Activated naive CD4-positive, alpha-beta T cell treated with anti-CD3 and anti-CD28 coated beads for 36 hours (primary cell): ENCODE results near the gene JMJD6. TPM values are rescaled to one million over a fixed set of nuclear protein-coding genes. Genes with fewer than 3 reads are reported as not detected.

Source experiments
- CTCF ChIA-PET: fragments of 350-600 bp; sonication (Branson Sonifier 250); formaldehyde crosslinking; loops from one replicate; lab custom pipeline; 2021; ENCODE audit warnings: antibody characterized with exemption; lab: Charles Lee
- DNase-seq: peaks from one replicate; pipeline ENCODE4 v3.0.0-alpha.2; 2020
- H3K27ac Mint-ChIP-seq: one replicate; pipeline ENCODE4 v1.8.0; 2021; ENCODE audit warnings: mild to moderate bottlenecking, mixed read lengths
- H3K27me3 Mint-ChIP-seq: one replicate; pipeline ENCODE4 v1.8.0; 2021; ENCODE audit warnings: low read depth, mixed read lengths
- H3K36me3 Mint-ChIP-seq: one replicate; pipeline ENCODE4 v1.8.0; 2021; ENCODE audit warnings: low read depth, mixed read lengths
- H3K4me1 Mint-ChIP-seq: one replicate; pipeline ENCODE4 v1.8.0; 2021; ENCODE audit warnings: low read depth, mixed read lengths
- H3K4me3 Mint-ChIP-seq: one replicate; pipeline ENCODE4 v1.8.0; 2021; ENCODE audit warnings: mild to moderate bottlenecking, moderate library complexity, mixed read lengths
- H3K9me3 Mint-ChIP-seq: one replicate; pipeline ENCODE4 v1.8.0; 2021; ENCODE audit warnings: mixed read lengths
- intact Hi-C: fragments of 100-400 bp; cut with micrococcal nuclease; formaldehyde crosslinking; loops from one replicate; pipeline ENCODE4 v1.15.1; 2023
- microRNA-seq: library from miRNA; unstranded; fragments of <30 nt; microRNA quantifications from one replicate; pipeline ENCODE4 v1.2.0, GENCODE V29; 2022; ENCODE audit warnings: borderline microRNAs expressed, borderline replicate concordance
- total RNA-seq, 2 experiments: library from RNA; stranded (reverse); gene quantifications; one replicate each; pipeline ENCODE4 v1.2.3, GENCODE V29; 2021

Gene JMJD6
- total RNA-seq, 2 experiments from 2014 or later, result 33.0 to 33.6 TPM

DNA sequence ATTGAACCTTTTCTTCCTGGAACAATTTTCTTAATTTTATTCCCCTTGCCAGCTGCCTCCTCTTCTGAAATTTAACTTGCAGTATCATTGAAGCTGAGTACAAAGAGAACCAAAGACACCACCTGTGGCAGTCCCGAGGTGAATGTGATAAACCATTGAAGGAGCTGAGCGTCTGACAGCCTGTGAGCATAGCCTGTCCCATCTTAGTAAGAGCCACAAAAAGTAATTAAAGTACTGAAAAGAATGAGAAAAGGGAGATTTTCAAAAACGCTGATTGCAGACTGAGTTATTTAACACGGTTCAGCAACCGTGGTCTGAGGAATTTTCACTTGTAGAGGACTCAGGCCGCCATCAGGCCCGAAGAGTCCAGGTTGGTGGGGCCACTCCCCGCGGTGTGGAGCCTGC is 55.7 kb downstream of the JMJD6 start:
- H3K27me3 Mint-ChIP-seq, result no peaks in the 10 kb centered on the region
- H3K27ac Mint-ChIP-seq, result peak overlapping the region; percentile 92
- H3K4me1 Mint-ChIP-seq, result peaks cover 29% of the 10 kb centered on the region
- peak overlapping the region; percentile 93 for H3K4me3 Mint-ChIP-seq
- H3K9me3 Mint-ChIP-seq, result no peaks in the 10 kb centered on the region
- peaks cover 1% of the 10 kb centered on the region for H3K36me3 Mint-ChIP-seq
- DNase-seq, result peak; percentile 20
- CTCF ChIA-PET, result interaction anchor here (0.7 to 3.2 kb wide), 6 partner anchors 11 to 148 kb away, joined by 3 to 11 read pairs (median 4); no protein-coding TSS in a partner anchor
- intact Hi-C loops, result loop anchor here (1.0 to 2.0 kb wide), 5 partner anchors 56 to 217 kb away; partner anchors contain the start of genes JMJD6, METTL23, SRSF2 and UBE2O

DNA sequence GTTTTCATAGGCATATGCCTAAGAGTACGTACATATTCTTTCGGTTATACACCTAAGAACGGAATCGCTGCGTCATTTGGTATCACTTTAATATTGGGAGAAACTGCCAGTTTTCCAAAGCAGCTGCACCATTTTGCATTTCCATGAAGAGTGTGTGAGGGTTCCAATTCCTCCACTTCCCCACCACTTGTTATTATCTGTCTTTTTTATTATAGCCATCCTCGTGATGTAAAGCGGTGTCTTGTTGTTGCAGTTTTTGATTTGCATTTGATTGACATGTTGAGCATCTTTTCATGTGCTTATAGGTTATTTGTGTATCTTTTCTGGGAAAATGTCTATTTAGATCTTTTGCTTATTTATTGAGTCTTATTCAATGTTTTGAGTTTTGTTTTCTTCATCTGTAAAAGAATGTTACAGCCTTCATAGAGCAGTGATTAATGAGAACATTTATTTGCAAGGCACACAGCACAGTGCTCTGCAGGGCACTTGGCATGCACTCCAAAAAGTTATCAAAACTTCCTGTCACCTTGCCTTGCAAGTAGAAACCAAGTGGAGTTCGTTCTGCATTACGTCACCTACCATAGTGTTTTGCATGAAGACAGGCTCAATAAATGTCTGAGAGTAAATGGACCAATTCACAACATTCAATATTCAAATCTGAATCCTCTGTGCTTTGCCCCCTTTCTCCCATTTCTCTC is 56.2 kb downstream of the JMJD6 start:
- peaks cover 1% of the 10 kb centered on the region for H3K36me3 Mint-ChIP-seq
- peaks cover 29% of the 10 kb centered on the region for H3K4me1 Mint-ChIP-seq
- no peaks in the 10 kb centered on the region for H3K9me3 Mint-ChIP-seq
- no peak for DNase-seq
- intact Hi-C loops, result loop anchor here (2.0 kb wide), 4 partner anchors 57 to 155 kb away; partner anchors contain the start of genes JMJD6, METTL23 and SRSF2
- no peaks in the 10 kb centered on the region for H3K27me3 Mint-ChIP-seq
- H3K4me3 Mint-ChIP-seq, result peak overlapping the region; percentile 93
- H3K27ac Mint-ChIP-seq, result peak overlapping the region; percentile 92
- CTCF ChIA-PET, result interaction anchor here (1.4 to 3.2 kb wide), 3 partner anchors 12 to 112 kb away, joined by 3 to 11 read pairs (median 7); no protein-coding TSS in a partner anchor

Small RNA genes lying within 50 kb of the gene (microRNA-seq; reads per million reads assigned to microRNA genes)
- 3.3 reads per million for gene MIR636

Other genes starting within 250 kb of the JMJD6 start
- 10 to 100 TPM; 13.3 to 13.4 TPM for gene RHBDF2, start 225.2 kb downstream of the JMJD6 start, total RNA-seq
- not detected for gene CYGB, start 188.9 kb downstream of the JMJD6 start, total RNA-seq
- gene PRCD, start 186.6 kb downstream of the JMJD6 start, total RNA-seq, result not detected
- not detected for gene ST6GALNAC2, start 140.7 kb downstream of the JMJD6 start, total RNA-seq
- gene ST6GALNAC1, start 82.8 kb downstream of the JMJD6 start, total RNA-seq, result 1 to 10 TPM; 1.1 to 1.3 TPM
- gene MXRA7, start 15.6 kb downstream of the JMJD6 start, total RNA-seq, result 1 to 10 TPM; 3.8 to 4.2 TPM
- 10 to 100 TPM; 18.9 to 20.0 TPM for gene METTL23, start 233 bp upstream of the JMJD6 start, total RNA-seq
- 100 to 1,000 TPM; 241 to 263 TPM for gene SRSF2, start 10.7 kb upstream of the JMJD6 start, total RNA-seq
- 10 to 100 TPM; 15.0 to 15.8 TPM for gene MFSD11, start 11.5 kb upstream of the JMJD6 start, total RNA-seq
- gene MGAT5B, start 141.8 kb upstream of the JMJD6 start, total RNA-seq, result under 1 TPM in 1 of 2 experiments, not detected in 1; 0.19 TPM